ENCODE data around the gene PIEZO1.
A peak's percentile ranks its signal among the peaks of the same experiment; 100 is the strongest.

The PIEZO1 gene

GRCh38 chr16:88737298-88738150, 47.5 kb downstream of the PIEZO1 start:
- DNase-seq (ENCODE audit: low read depth in 2 of 2) = peak; percentile 51 to 63

DNA sequence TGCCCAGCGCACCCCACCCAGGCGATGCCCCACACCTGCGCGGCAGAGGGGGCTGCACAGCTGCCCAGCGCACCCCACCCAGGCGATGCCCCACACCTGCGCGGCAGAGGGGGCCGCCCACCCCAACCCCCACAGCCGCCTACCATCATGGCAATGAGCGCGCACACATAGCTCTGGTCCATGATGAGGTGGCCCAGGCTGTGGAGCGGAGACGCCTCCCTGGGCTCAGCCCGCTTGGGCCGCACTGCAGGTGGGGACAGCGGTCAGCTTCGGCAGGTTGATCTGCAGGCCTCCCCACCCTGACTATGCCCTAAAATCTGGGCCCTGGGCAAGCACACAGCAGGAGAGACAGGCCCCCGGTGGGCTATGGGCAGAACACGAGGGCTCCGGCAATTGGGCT, 48.5 kb downstream of the PIEZO1 start:
- no peak for DNase-seq (ENCODE audit: low read depth in 2 of 2)

DNA sequence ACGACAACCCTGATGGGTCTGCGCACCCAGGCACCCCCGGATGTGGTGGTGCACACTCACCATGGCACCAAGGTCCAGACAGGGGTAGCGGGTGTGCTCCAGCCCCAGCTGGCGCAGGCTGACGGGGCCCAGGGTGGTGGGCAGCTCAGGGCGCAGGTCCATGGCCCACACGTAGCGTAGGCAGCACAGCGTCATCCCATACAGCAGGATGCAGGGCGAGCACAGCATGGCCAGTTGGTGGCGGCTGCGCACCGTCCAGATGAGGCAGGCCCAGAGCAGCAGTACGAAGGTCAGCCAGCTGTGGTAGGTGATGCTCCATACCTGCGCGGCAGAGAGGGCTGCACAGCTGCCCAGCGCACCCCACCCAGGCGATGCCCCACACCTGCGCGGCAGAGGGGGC, 48.9 kb downstream of the PIEZO1 start:
- no peak for DNase-seq (ENCODE audit: low read depth in 2 of 2)

DNA sequence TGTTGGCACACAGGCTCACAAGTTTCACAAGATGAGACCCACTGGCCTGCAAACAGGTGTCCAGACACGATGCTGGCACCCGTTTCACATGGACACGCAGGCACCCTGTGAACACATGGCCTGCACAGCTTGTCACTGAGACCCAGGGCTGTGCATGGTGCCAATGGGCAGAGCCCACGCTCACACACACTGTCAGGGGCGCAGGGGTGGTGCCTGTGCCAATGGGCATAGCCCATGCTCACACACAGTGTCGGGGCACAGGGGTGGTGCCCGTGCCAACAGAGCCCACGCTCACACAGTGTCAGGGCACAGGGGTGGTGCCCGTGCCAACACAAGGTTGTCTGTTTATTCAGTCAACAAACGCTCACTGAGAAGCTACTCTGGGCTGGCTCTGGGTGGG, 49.4 kb downstream of the PIEZO1 start:
- no peak for DNase-seq (ENCODE audit: low read depth in 2 of 2)

DNA sequence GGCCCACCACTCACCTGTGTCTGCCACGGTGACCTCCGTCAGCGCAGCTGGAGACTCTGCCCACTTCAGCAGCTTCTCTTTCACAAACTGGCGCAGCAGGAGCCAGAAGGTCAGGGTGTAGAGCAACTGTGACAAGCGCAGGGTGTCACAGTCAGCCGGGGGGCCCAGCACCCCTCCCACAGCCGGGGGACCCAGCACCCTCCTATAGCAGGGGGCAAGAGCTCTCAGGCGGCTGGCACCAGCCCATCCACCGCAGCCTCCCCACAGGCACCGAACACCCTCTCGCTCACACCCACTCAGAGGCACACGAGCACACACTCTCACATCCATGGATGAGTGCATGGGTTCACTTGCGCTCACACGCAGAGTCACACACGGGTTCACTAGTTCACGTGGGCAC, 49.9 kb downstream of the PIEZO1 start:
- DNase-seq (ENCODE audit: low read depth in 2 of 2) = no peak

DNA sequence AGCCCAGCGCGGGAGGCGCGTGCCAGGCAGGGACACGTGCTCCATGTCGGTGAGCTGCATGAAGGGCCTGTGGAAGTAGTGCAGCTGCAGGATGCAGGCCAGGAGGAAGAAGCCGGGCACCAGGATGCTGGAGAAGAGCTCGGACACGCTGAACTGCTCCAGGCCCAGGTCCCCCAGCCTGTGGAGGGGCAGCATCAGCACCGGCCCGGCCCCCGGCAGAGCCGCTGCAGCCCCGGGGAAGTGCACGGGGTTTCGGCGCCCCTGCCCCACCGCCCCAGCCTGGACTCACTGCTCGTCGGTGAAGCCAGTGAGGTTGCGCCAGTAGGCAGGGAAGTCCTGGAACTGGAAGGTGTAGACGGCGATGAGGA, 50.7 kb downstream of the PIEZO1 start:
- DNase-seq (ENCODE audit: low read depth in 2 of 2) = no peak

DNA sequence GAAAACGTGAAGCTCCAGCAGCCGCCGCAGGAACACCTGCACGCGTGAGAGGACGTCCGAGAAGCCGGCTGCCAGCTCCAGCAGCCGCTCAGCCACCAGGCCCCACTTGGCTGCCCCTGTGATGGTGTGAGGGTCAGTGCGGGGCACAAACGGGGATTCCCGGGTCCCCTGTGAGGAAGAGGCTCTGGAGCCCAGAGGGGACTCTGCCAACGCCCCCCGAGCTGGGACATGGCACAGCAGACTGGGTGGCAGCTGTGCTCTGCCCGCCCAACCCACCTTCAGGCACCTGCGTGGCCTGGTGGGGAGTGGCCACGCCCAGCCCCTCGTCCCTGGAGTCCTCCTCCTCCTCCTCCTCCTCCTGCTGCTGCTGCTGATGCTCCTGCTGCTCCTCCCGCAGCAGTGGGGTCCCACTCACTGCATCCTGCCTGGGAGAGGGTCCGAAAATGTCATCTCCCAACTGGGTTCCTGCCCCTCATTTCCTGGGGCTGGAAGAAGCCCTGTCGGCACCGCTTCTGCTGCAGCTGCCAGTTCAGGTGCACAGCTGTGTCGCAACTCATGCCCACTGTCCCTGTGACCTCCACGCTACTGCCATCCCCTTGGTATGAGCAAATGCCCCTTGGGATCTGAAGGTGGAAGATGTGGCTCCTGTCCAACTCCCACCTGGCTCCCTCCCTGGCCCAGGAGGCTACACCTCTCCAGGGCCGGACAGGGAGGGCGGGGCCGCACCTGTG, 51.2 kb downstream of the PIEZO1 start:
- DNase-seq (ENCODE audit: low read depth in 2 of 2) = no peak

DNA sequence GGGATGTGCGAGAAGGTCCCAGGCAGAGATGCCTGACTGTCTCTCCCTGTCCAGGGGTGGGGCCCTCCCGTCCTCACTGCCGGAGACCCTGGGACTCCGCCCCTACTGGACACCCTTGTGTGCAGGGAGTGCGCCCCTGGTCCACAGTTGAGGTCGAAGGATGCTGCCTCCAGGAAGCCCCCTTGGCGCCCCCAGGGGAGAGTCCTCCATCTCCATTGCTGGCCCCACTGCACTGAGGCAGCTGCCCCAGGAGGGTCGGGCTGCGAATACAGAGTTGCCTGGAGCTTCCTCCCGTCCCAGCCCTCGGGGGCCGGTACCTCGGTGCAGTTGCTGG, 52.1 kb downstream of the PIEZO1 start:
- DNase-seq (ENCODE audit: low read depth in 2 of 2) = no peak

DNA sequence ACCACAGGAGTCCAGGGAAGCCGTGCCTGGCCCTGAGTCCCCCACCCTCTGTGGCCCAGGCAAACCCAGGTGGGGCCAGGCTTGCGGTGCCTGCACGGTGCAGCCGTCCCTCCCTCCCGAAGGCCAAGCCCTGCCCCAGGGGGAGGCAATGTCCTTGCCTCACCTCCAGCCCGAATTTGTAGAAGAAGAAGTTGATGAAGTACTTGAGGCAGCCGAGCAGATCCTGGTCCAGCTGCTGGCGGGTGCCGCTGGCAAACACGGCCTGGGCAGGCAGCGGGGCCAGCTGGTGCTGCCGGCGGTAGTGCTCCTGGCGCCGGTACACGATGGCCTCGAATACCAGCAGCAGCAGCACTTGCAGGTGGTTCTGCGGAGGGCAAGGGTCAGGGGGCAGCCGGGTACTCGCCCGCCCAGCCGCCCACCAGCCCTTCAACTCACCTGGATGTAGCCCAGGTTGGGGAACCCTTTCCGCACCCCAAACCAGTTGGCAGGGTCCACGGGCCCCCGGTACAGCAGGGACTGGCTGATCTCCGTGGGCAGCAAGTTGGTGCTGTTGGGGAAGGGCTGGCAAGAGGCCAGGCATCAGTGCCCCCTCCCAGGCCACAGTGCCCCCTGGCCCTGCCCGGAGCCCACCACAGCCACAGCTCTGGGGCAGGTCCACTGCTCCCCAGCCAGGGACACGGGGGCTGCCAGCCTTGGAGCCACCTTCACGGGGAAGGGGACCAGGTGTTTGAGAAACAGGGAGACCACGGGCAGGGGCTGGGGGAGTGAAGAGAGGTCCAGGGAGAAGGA, 52.7 kb downstream of the PIEZO1 start:
- DNase-seq (ENCODE audit: low read depth in 2 of 2) = no peak

GRCh38 chr16:88731699-88732098, 53.3 kb downstream of the PIEZO1 start:
- DNase-seq (ENCODE audit: low read depth in 2 of 2) = no peak

- DNase-seq (ENCODE audit: low read depth in 2 of 2) = no peak
These were observed 54.1 kb downstream of the PIEZO1 start for GRCh38 chr16:88730632-88731607.

GRCh38 chr16:88727871-88728270, 57.1 kb downstream of the PIEZO1 start:
- DNase-seq (ENCODE audit: low read depth in 2 of 2) = no peak

- DNase-seq (ENCODE audit: low read depth in 2 of 2) = no peak
These were observed 58.0 kb downstream of the PIEZO1 start for GRCh38 chr16:88726981-88727380.

GRCh38 chr16:88726408-88726749, 58.6 kb downstream of the PIEZO1 start:
- no peak for DNase-seq (ENCODE audit: low read depth in 2 of 2)

- no peak for DNase-seq (ENCODE audit: low read depth in 2 of 2)
These were observed 59.2 kb downstream of the PIEZO1 start for GRCh38 chr16:88725609-88726407.

DNA sequence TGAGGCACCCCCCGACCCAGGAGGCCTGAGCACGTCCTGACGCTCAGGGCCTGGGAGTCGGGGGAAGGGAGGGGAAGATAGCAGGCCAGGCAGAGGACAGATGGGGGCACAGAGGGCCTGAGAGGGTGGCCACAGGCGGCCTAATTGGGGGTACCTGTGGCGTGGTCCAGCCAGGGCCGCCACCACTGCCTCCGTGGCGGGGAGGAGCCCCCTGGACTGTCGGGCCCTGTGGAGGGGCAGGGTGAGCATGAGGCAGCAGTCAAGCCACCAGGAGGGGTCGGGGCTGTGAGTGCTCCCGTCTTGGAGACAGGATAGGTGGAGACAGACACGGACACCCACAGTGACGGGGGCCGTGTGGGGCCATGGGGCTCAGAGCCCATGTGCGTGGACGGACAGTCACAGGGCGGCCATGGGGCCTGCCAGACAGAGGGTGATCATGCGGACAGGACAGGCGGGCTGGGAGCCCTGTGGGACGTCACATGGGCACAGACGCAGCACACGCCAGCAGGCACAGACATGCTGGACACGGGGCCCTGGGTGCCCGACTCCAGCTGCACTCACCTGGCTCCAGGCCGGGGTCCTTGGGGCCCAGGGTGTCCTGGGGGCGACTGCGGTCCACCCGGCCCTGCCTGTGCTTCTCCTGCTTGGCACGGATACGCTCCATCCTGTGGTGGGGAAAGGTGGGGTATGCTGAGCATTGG, 60.0 kb downstream of the PIEZO1 start:
- DNase-seq (ENCODE audit: low read depth in 2 of 2) = no peak

DNA sequence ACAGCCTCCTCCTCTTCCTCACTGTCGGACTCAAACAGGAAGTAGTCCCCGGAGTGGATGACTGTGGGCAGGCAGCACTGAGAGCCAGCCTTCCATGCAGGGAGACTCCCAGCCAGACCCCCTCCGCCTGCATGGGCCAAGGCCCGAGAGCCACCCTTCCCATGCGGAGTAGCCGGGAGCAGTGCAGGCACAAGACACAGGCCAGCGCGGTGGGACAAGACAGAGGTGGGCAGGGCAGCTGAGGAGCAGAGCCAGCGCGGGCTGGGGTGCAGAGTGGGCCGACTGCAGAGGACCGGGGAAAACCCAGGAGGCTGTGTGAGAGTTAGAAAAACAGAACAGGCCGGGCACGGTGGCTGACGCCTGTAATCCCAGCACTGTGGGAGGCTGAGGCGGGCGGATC, 61.1 kb downstream of the PIEZO1 start:
- DNase-seq (ENCODE audit: low read depth in 2 of 2) = no peak

GRCh38 chr16:88723507-88723887, 61.5 kb downstream of the PIEZO1 start:
- no peak for DNase-seq (ENCODE audit: low read depth in 2 of 2)

- no peak for DNase-seq (ENCODE audit: low read depth in 2 of 2)
These were observed 62.1 kb downstream of the PIEZO1 start for GRCh38 chr16:88722784-88723506.

Measured in stimulated activated CD4-positive, alpha-beta T cell treated with anti-CD3 and anti-CD28 coated beads, Interleukin-4, amount 100 ng/mL, for 48 hours (primary cell).